Gastroesophageal sphincter (tissue), 4 donors: ENCODE measurements around the gene PBRM1. TPM values are rescaled to one million over a fixed set of nuclear protein-coding genes. Genes with fewer than 3 reads are reported as not detected.

Source experiments
- ATAC-seq: fragments of 150-250 bp; one replicate; pipeline ENCODE4 v1.9.1; 2016; ENCODE audit warnings: mild to moderate bottlenecking, moderate library complexity
- H3K27ac ChIP-seq, 4 donors: fragments of 200-600 bp; sonication (generic) in 3 of 4; 1 replicate in 3 of 4; 2 replicates in 1 of 4; pipeline ENCODE4 v1.5.1; 2016 to 2019
- H3K27me3 ChIP-seq: fragments of 200-600 bp; sonication (generic); one replicate; pipeline ENCODE4 v1.5.1; 2019
- H3K36me3 ChIP-seq, 2 donors: fragments of 200-600 bp; sonication (generic); one replicate each; pipeline ENCODE4 v1.5.1; 2019; ENCODE audit warnings: control low read depth in 1 of 2
- H3K4me1 ChIP-seq, 3 donors: fragments of 200-600 bp; sonication (generic); 1 replicate in 2 of 3; 2 replicates in 1 of 3; pipeline ENCODE4 v1.5.1; 2016 to 2019; ENCODE audit warnings: control low read depth in 2 of 3
- H3K4me3 ChIP-seq, 2 donors: fragments of 200-600 bp; sonication (generic); one replicate each; pipeline ENCODE4 v1.5.1; 2019; ENCODE audit warnings: mild to moderate bottlenecking in 1 of 2, moderate library complexity in 1 of 2
- H3K9me3 ChIP-seq, 3 donors: fragments of 200-600 bp; sonication (generic); one replicate each; pipeline ENCODE4 v1.5.1; 2017 to 2019; ENCODE audit warnings: control low read depth in 2 of 3
- CTCF ChIP-seq, 4 experiments: fragments of 200-600 bp in 2 of 4; fragments of 450-650 bp in 2 of 4; sonication (generic) in 1 of 4; IDR thresholded peaks; one replicate each; pipeline ENCODE4 v1.5.1; 2017 to 2019; ENCODE audit warnings: antibody characterized with exemption in 4 of 4, mild to moderate bottlenecking in 2 of 4, moderate library complexity in 2 of 4
- EP300 ChIP-seq: sonication (generic); formaldehyde crosslinking; IDR thresholded peaks from one replicate; pipeline ENCODE4 v1.6.1; 2017; ENCODE audit warnings: antibody characterized with exemption, mild to moderate bottlenecking
- POLR2A ChIP-seq, 2 donors: fragments of 450-650 bp; IDR thresholded peaks; one replicate each; pipeline ENCODE4 v1.6.1; 2017; ENCODE audit warnings: antibody characterized with exemption in 2 of 2, mild to moderate bottlenecking in 2 of 2, moderate library complexity in 1 of 2
- POLR2AphosphoS5 ChIP-seq: sonication (generic); formaldehyde crosslinking; IDR thresholded peaks from one replicate; pipeline ENCODE4 v1.6.1; 2017; ENCODE audit warnings: antibody characterized with exemption
- WGBS, 2 donors: methylation state at CpG; one replicate each; pipeline ENCODE4 v1.1.5; 2018; ENCODE audit warnings: low coverage in 1 of 2; 5-methylcytosine and 5-hydroxymethylcytosine counted together
- total RNA-seq, 4 donors: library from RNA; depleted of rRNA; stranded (reverse); fragments of >200 nt; gene quantifications; one replicate each; pipeline ENCODE4 v1.1.0, GENCODE V29; 2016

The PBRM1 gene
- total RNA-seq, 4 donors from 2014 or later, result 73.9 to 105 (median 98.4) TPM

- peaks cover 4 to 44% (median 22%) of the 10 kb centered on the region in 3 donors for H3K4me1 ChIP-seq
- TF ChIP-seq POLR2AphosphoS5, result no peak
- TF ChIP-seq CTCF (IDR thresholded peaks at IDR 0.05), result no peak
- TF ChIP-seq EP300, result no peak
- TF ChIP-seq POLR2A (IDR thresholded peaks at IDR 0.05), result no peak
- no peaks in the 10 kb centered on the region for H3K9me3 ChIP-seq
- no peaks in the 10 kb centered on the region for H3K27me3 ChIP-seq
- H3K27ac ChIP-seq, result peak overlapping the region in 1 of 4 donors; percentile 94
- ATAC-seq, result no peak
- peaks cover 0 to 44% of the 10 kb centered on the region in 2 donors for H3K36me3 ChIP-seq
- WGBS, 2 donors, result 68 to 90% methylated on average over 3 of the region's 4 CpGs
- peak overlapping the region in 1 of 2 donors; percentile 91 for H3K4me3 ChIP-seq
These were observed 21.9 kb upstream of the PBRM1 start for GRCh38 chr3:52707585-52707984.

- Histone ChIP-seq H3K27me3 (no peaks in the 10 kb centered on the region), H3K9me3 (no peaks in the 10 kb centered on the region), H3K4me3 (peak within 1 kb of the TSS; percentile 73 to 91), H3K27ac (peak within 1 kb of the TSS; percentile 59 to 94 (median 93)), H3K36me3 (peaks cover 0 to 33% of the 10 kb centered on the region in 2 donors), H3K4me1 (peaks cover 4 to 50% (median 22%) of the 10 kb centered on the region in 3 donors)
- WGBS, 2 donors, result 0% methylated on average over 2 to 4 of the region's 94 CpGs
- ATAC-seq, result peak; percentile 95
- TF ChIP-seq POLR2AphosphoS5 (peak; percentile 69), CTCF (IDR thresholded peaks at IDR 0.05) (peak in 3 of 4 experiments; percentile 11 to 28 (median 21)), POLR2A (IDR thresholded peaks at IDR 0.05) (peak; percentile 50 to 68), EP300 (no peak)
These were observed 20.3 kb upstream of the PBRM1 start, which contains the start of the genes GLT8D1 and SPCS1 for GRCh38 chr3:52705688-52706686. Gene GLT8D1, minus strand, starts transcription at chr3:52705791. Its CDS starts 5,331 bp downstream, at chr3:52700460. Gene SPCS1, plus strand, starts transcription at chr3:52706106. Its CDS starts 141 bp downstream, at chr3:52706247.

- ATAC-seq, result no peak
- peak overlapping the region; percentile 59 to 94 (median 93) for H3K27ac ChIP-seq
- no peaks in the 10 kb centered on the region for H3K27me3 ChIP-seq
- H3K9me3 ChIP-seq, result no peaks in the 10 kb centered on the region
- peak overlapping the region; percentile 73 to 91 for H3K4me3 ChIP-seq
- peak; percentile 38 to 67 for TF ChIP-seq POLR2A (IDR thresholded peaks at IDR 0.05)
- TF ChIP-seq CTCF (IDR thresholded peaks at IDR 0.05), result no peak
- WGBS, 2 donors, result no CpG with 5 or more reads among the region's 25 CpGs
- peaks cover 4 to 56% (median 22%) of the 10 kb centered on the region in 3 donors for H3K4me1 ChIP-seq
- peaks cover 0 to 30% of the 10 kb centered on the region in 2 donors for H3K36me3 ChIP-seq
These were observed 19.6 kb upstream of the PBRM1 start for GRCh38 chr3:52705438-52705687.

GRCh38 chr3:52704611-52705437 lies 19.1 kb upstream of the PBRM1 start:
- TF ChIP-seq EP300 (no peak), POLR2AphosphoS5 (no peak), CTCF (IDR thresholded peaks at IDR 0.05) (no peak), POLR2A (IDR thresholded peaks at IDR 0.05) (no peak)
- WGBS, 2 donors, result 0 to 3% methylated on average over 2 to 10 of the region's 22 CpGs
- Histone ChIP-seq H3K36me3 (peaks cover 0 to 28% of the 10 kb centered on the region in 2 donors), H3K27ac (peak overlapping the region; percentile 59 to 94 (median 93)), H3K4me1 (peaks cover 4 to 57% (median 22%) of the 10 kb centered on the region in 3 donors), H3K27me3 (no peaks in the 10 kb centered on the region), H3K9me3 (no peaks in the 10 kb centered on the region), H3K4me3 (peak overlapping the region; percentile 73 to 91)
- peak; percentile 10 for ATAC-seq
